Hepatocyte (in vitro differentiated cells): ENCODE results near the gene CFAP77. TPM values are rescaled to one million over a fixed set of nuclear protein-coding genes. Genes with fewer than 3 reads are reported as not detected.
A peak's percentile ranks its signal among the peaks of the same experiment; 100 is the strongest.

ENCODE experiments used
- DNase-seq: peaks from one replicate; pipeline ENCODE4 v3.0.0-alpha.2; 2016; ENCODE audit warnings: low spot score
- H2AFZ ChIP-seq: fragments of 200-600 bp; sonication (generic); 2 replicates; pipeline ENCODE4 v1.6.0; 2016; ENCODE audit warnings: antibody characterized with exemption, mild to moderate bottlenecking
- H3K27ac ChIP-seq: fragments of 200-600 bp; sonication (generic); 2 replicates; pipeline ENCODE4 v1.5.1; 2016; ENCODE audit warnings: mild to moderate bottlenecking
- H3K27me3 ChIP-seq: fragments of 200-600 bp; sonication (generic); 2 replicates; pipeline ENCODE4 v1.6.1; 2016
- H3K36me3 ChIP-seq: fragments of 200-600 bp; sonication (generic); replicated peaks from 2 replicates; pipeline ENCODE4 v1.5.1; 2016; ENCODE audit warnings: low read depth; ENCODE audit not compliant: insufficient read depth
- H3K4me1 ChIP-seq: fragments of 200-600 bp; sonication (generic); 2 replicates; pipeline ENCODE4 v1.5.1; 2016; ENCODE audit warnings: mild to moderate bottlenecking, moderate library complexity; ENCODE audit not compliant: insufficient read depth
- H3K4me2 ChIP-seq: fragments of 200-600 bp; sonication (generic); 2 replicates; pipeline ENCODE4 v1.6.0; 2016
- H3K4me3 ChIP-seq: fragments of 200-600 bp; sonication (generic); 2 replicates; pipeline ENCODE4 v1.5.1; 2016; ENCODE audit warnings: mild to moderate bottlenecking
- H3K79me2 ChIP-seq: fragments of 200-600 bp; sonication (generic); 2 replicates; pipeline ENCODE4 v1.6.0; 2017; ENCODE audit warnings: mild to moderate bottlenecking
- H3K9me2 ChIP-seq: fragments of 200-600 bp; sonication (generic); replicated peaks from 2 replicates; pipeline ENCODE4 v1.6.0; 2017; ENCODE audit warnings: mild to moderate bottlenecking; ENCODE audit not compliant: insufficient read depth
- H3K9me3 ChIP-seq: fragments of 200-600 bp; sonication (generic); 2 replicates; pipeline ENCODE4 v1.5.1; 2016; ENCODE audit warnings: low read depth, mild to moderate bottlenecking
- H4K20me1 ChIP-seq: fragments of 200-600 bp; sonication (generic); 2 replicates; pipeline ENCODE4 v1.6.0; 2016; ENCODE audit warnings: mild to moderate bottlenecking; ENCODE audit not compliant: insufficient read depth, poor library complexity, severe bottlenecking
- CTCF ChIP-seq: fragments of 200-600 bp; sonication (generic); IDR thresholded peaks from 2 replicates; pipeline ENCODE4 v1.5.1; 2016; ENCODE audit warnings: antibody characterized with exemption, mild to moderate bottlenecking; ENCODE audit not compliant: poor library complexity
- EZH2 ChIP-seq: fragments of 200-600 bp; sonication (generic); IDR thresholded peaks from 2 replicates; pipeline ENCODE4 v1.6.1; 2016; ENCODE audit warnings: antibody characterized with exemption, mild to moderate bottlenecking, borderline replicate concordance
- EZH2phosphoT487 ChIP-seq: fragments of 200-600 bp; sonication (generic); IDR thresholded peaks from one replicate; pipeline ENCODE4 v1.6.1; 2018; ENCODE audit warnings: antibody characterized with exemption, mild to moderate bottlenecking, low read depth, moderate library complexity; ENCODE audit not compliant: unreplicated experiment, severe bottlenecking
- WGBS: methylation state at CpG from one replicate; pipeline ENCODE4 v1.1.6; 2016; ENCODE audit warnings: low lambda C conversion rate; ENCODE audit errors: missing lambda C conversion rate; 5-methylcytosine and 5-hydroxymethylcytosine counted together
- polyA plus RNA-seq: library from polyadenylated mRNA; unstranded; fragments of >200 nt; fragmentation: Nextera tagmentation; extraction: Ambion mirVana; gene quantifications from 2 replicates; pipeline ENCODE4 v1.2.1, GENCODE V29; 2016
- small RNA-seq: library from RNA; depleted of rRNA; stranded (forward); fragments of <200 nt; gene quantifications from one replicate; pipeline ENCODE3, GENCODE V24; 2014
- total RNA-seq: library from RNA; depleted of rRNA; stranded (reverse); fragments of >200 nt; gene quantifications from 2 replicates; pipeline ENCODE4 v1.2.3, GENCODE V29; 2014

The CFAP77 gene
- total and polyA plus RNA-seq, 2 experiments from 2014 or later = 0.70 to 1.2 TPM

- Histone ChIP-seq H4K20me1 (no peaks in the 10 kb centered on the region), H3K27ac (no peak overlapping the region), H2AFZ (no peak overlapping the region), H3K9me3 (no peaks in the 10 kb centered on the region), H3K79me2 (no peaks in the 10 kb centered on the region), H3K4me2 (no peak overlapping the region), H3K9me2 (no peaks in the 10 kb centered on the region), H3K4me1 (no peaks in the 10 kb centered on the region), H3K36me3 (no peaks in the 10 kb centered on the region), H3K4me3 (no peak overlapping the region), H3K27me3 (no peaks in the 10 kb centered on the region)
- no peak for TF ChIP-seq EZH2
- no peak for TF ChIP-seq CTCF
- TF ChIP-seq EZH2phosphoT487 = no peak
- 94% methylated on average over 5 of the region's 5 CpGs for WGBS
- no peak for DNase-seq
These were observed 206.7 kb downstream of the CFAP77 start for GRCh38 chr9:132616725-132617124.

DNA sequence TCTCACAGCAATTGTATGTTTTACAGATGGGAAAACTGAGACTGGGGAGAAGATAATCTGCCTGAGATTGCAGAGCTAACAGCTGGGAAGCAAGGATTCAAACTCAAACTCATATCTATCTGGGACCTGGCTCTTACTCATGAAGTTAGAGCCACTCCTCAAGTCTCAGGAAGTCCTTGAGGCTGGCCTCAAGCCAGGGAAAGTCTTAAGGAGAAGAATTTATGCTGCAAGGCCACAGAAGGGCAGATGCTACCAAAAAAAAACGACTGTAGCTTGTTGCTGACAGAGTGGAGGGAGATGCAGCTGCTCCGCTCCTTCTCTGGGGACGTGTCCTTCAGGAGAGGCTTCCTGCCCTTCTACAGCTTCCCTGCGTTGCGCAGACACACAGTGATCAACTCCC, 212.1 kb downstream of the CFAP77 start:
- Histone ChIP-seq H3K9me2 (no peaks in the 10 kb centered on the region), H3K4me1 (no peaks in the 10 kb centered on the region), H2AFZ (no peak overlapping the region), H3K27ac (no peak overlapping the region), H3K9me3 (no peaks in the 10 kb centered on the region), H4K20me1 (no peaks in the 10 kb centered on the region), H3K4me3 (no peak overlapping the region), H3K79me2 (no peaks in the 10 kb centered on the region), H3K4me2 (no peak overlapping the region), H3K36me3 (no peaks in the 10 kb centered on the region), H3K27me3 (no peaks in the 10 kb centered on the region)
- 78% methylated on average over 5 of the region's 5 CpGs for WGBS
- DNase-seq = peak; percentile 38
- no peak for TF ChIP-seq EZH2
- no peak for TF ChIP-seq EZH2phosphoT487
- no peak for TF ChIP-seq CTCF

Small RNA genes lying within 50 kb of the gene (small RNA-seq; reads per million reads assigned to genes)
- not detected for gene RNU5D-2P

Other genes starting within 250 kb of the CFAP77 start
- 0.20 and 1.8 TPM in 2 replicates for gene NTNG2, start 248.2 kb upstream of the CFAP77 start, total RNA-seq
- 0.17 and 0.48 TPM in 2 replicates for gene NTNG2, start 248.2 kb upstream of the CFAP77 start, polyA plus RNA-seq
- gene SETX, start 55.2 kb upstream of the CFAP77 start, total RNA-seq = 49.5 and 61.0 TPM in 2 replicates
- 12.0 and 13.5 TPM in 2 replicates for gene SETX, start 55.2 kb upstream of the CFAP77 start, polyA plus RNA-seq
- 7.0 and 10.2 TPM in 2 replicates for gene TTF1, start 3.4 kb upstream of the CFAP77 start, total RNA-seq
- 5.5 and 8.2 TPM in 2 replicates for gene TTF1, start 3.4 kb upstream of the CFAP77 start, polyA plus RNA-seq
- gene BARHL1, start 172.4 kb downstream of the CFAP77 start, total RNA-seq = not detected in 2 replicates
- gene BARHL1, start 172.4 kb downstream of the CFAP77 start, polyA plus RNA-seq = not detected in 2 replicates